AG04449 (cell line): ENCODE measurements around the gene LMBR1L.

Source experiments
- CTCF ChIA-PET: fragments of 350-600 bp; formaldehyde crosslinking; extraction: SDS; loops from one replicate; lab custom pipeline; 2021; ENCODE audit warnings: antibody characterized with exemption; lab: Yijun Ruan, JAX
- POLR2A ChIA-PET: fragments of 400-600, 350-600 bp; formaldehyde crosslinking; extraction: SDS; loops from one replicate; lab custom pipeline; 2020; ENCODE audit warnings: antibody characterized with exemption, inconsistent platforms; lab: Yijun Ruan, JAX
- DNase-seq: peaks from one replicate; pipeline ENCODE4 v3.0.0-alpha.2; 2010; ENCODE audit warnings: low read depth, low spot score
- H3K4me3 ChIP-seq: 2 replicates; pipeline ENCODE4 v1.5.1; 2011; ENCODE audit warnings: low read depth, mild to moderate bottlenecking, control low read depth, low read length
- CTCF ChIP-seq: IDR thresholded peaks from one replicate; pipeline ENCODE4 v1.5.1; 2011; ENCODE audit warnings: mild to moderate bottlenecking, moderate library complexity, low read length, control low read depth, inconsistent platforms; ENCODE audit not compliant: insufficient read depth; ENCODE audit errors: missing control alignments

The LMBR1L gene

GRCh38 chr12:49051373-49051764 is 59.3 kb downstream of the LMBR1L start:
- ChIA-PET POLR2A (no interaction called here), CTCF (interaction anchor here (0.6 to 5.1 kb wide), 2 partner anchors 13 to 25 kb away, joined by 3 to 43 read pairs; no protein-coding TSS in a partner anchor)
- no peak overlapping the region for H3K4me3 ChIP-seq
- no peak for DNase-seq
- TF ChIP-seq CTCF = no peak

- ChIA-PET CTCF (interaction anchor here (0.6 to 5.1 kb wide), 3 partner anchors 8 to 26 kb away, joined by 3 to 43 read pairs (median 4); no protein-coding TSS in a partner anchor), POLR2A (interaction anchor here (1.3 kb wide), 1 partner anchor 79 kb away, joined by 3 read pairs; no protein-coding TSS in a partner anchor)
- TF ChIP-seq CTCF = no peak
- DNase-seq = no peak
- no peak overlapping the region for H3K4me3 ChIP-seq
Measured at GRCh38 chr12:49050507-49051372, 59.9 kb downstream of the LMBR1L start.

GRCh38 chr12:49049566-49050224 is 61.0 kb downstream of the LMBR1L start:
- DNase-seq = no peak
- ChIA-PET CTCF (interaction anchor here (1.6 to 7.4 kb wide), 3 partner anchors 13 to 40 kb away, joined by 3 to 68 read pairs (median 43); no protein-coding TSS in a partner anchor), POLR2A (interaction anchor here (1.3 kb wide), 1 partner anchor 80 kb away, joined by 3 read pairs; no protein-coding TSS in a partner anchor)
- TF ChIP-seq CTCF = no peak
- H3K4me3 ChIP-seq = no peak overlapping the region

GRCh38 chr12:49048953-49049352 is 61.7 kb downstream of the LMBR1L start:
- TF ChIP-seq CTCF = no peak
- no peak for DNase-seq
- POLR2A ChIA-PET = interaction anchor here (0.7 kb wide), 1 partner anchor 82 kb away, joined by 3 read pairs; no protein-coding TSS in a partner anchor
- CTCF ChIA-PET = interaction anchor here (0.7 to 7.4 kb wide), 7 partner anchors 9 to 72 kb away, joined by 3 to 68 read pairs (median 3); no protein-coding TSS in a partner anchor
- no peak overlapping the region for H3K4me3 ChIP-seq
